AG09309 (cell line): ENCODE results near the gene CELF2.

Experiments
- DNase-seq: peaks from one replicate; pipeline ENCODE4 v3.0.0-alpha.2; 2010; ENCODE audit warnings: low read depth
- H3K4me3 ChIP-seq: 2 replicates; pipeline ENCODE4 v1.5.1; 2011; ENCODE audit warnings: mild to moderate bottlenecking, low read depth, low read length, moderate library complexity; ENCODE audit not compliant: control insufficient read depth
- TF ChIP-seq, protein P1 (sequence below): IDR thresholded peaks from 2 replicates; pipeline ENCODE4 v1.5.1; 2011; ENCODE audit warnings: mild to moderate bottlenecking, low read depth, low read length, inconsistent platforms; ENCODE audit not compliant: insufficient read depth, control insufficient read depth; ENCODE audit errors: missing control alignments

CELF2 gene

DNA sequence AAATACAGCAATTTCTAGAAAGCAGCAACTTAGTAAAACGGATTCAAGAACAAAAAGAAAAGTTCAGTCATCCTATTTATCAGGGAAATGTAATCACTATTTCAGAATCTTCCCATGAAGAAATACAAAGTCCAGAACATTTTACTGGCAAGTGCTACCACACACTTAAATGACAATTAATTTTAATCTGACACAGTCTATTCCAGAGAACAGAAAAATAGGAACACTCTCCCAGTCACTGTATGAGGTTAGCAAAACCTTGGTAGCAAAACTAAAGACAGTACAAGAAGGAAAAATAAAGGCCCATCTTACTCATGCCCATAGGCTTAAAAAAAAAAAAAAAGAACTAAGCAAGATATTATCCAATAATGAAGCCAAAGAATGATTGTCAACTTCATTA lies 295.8 kb downstream of the CELF2 start:
- no peak overlapping the region for H3K4me3 ChIP-seq
- DNase-seq = no peak
- TF ChIP-seq, protein P1, sequence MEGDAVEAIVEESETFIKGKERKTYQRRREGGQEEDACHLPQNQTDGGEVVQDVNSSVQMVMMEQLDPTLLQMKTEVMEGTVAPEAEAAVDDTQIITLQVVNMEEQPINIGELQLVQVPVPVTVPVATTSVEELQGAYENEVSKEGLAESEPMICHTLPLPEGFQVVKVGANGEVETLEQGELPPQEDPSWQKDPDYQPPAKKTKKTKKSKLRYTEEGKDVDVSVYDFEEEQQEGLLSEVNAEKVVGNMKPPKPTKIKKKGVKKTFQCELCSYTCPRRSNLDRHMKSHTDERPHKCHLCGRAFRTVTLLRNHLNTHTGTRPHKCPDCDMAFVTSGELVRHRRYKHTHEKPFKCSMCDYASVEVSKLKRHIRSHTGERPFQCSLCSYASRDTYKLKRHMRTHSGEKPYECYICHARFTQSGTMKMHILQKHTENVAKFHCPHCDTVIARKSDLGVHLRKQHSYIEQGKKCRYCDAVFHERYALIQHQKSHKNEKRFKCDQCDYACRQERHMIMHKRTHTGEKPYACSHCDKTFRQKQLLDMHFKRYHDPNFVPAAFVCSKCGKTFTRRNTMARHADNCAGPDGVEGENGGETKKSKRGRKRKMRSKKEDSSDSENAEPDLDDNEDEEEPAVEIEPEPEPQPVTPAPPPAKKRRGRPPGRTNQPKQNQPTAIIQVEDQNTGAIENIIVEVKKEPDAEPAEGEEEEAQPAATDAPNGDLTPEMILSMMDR = no peak

DNA sequence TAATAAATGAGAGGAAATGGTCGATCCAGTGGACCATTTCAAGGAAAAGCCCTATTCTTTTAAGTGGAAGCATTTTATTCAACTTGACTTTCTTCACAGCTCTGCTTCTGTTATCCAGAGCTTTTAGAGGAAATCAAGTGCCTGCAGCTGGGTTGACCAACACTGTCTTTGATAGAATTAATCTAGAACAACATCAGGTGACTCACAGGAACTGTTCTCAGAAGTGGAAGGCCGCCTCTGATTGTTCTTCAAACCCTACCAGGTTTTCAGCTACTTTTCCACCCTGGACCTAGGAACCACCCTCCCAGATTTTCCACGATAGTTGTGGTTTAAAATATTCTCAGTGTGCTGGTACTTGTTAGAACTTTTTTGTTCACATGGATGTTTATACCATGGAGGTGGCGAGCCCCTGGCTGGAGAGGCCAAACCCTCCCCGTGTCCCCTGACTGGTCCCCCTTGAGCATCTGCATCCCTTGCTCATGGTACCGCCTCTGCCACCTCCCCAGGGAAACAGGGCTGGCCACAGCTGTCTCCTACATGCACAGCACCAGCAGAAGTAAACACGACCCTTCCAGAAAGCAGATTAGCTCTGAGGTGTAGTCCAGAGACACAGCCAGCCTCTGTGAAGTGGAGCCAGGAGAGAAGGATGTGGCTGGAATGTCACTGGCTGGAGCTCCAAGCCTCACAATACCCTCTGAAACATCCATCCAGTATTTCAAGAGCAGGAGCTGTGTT lies 300.4 kb downstream of the CELF2 start:
- no peak overlapping the region for H3K4me3 ChIP-seq
- TF ChIP-seq, protein P1 = no peak
- no peak for DNase-seq

DNA sequence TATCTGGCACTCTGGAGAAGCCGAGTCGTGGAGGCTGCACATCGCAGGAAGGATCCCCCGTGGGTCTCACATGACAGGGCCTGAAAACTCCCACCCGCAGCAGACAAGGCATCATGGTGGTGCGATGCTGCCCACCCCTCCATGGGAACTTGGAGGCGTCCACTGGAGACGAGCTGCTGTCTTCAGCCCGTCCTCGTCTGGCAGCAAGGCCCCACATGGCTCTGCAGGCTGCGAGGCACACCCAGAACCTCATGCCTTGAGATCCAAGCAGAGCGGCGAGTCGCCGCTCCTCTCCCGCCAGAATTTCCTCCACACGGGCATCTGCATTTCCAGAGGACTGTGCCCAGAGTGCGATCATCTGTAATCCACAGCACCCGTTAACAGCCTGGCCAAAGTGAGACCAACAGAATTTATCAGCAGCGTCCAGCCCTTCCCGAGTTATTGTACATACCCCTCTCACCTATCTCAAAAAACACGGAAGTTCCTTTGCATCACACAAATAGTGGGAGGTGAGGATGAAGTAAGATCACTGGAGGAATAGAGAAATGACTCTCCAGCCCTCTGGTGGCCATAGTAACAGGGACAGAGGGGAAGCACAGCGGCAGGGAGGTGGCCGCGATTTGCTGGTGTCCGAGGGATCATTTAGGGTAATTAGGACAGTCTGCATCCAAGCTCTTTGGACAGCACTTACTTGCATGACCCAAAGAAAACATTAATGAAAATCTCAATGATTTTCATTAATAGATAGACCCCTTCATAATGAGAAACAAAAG lies 301.3 kb downstream of the CELF2 start:
- no peak for DNase-seq
- TF ChIP-seq, protein P1 = no peak
- no peak overlapping the region for H3K4me3 ChIP-seq

DNA sequence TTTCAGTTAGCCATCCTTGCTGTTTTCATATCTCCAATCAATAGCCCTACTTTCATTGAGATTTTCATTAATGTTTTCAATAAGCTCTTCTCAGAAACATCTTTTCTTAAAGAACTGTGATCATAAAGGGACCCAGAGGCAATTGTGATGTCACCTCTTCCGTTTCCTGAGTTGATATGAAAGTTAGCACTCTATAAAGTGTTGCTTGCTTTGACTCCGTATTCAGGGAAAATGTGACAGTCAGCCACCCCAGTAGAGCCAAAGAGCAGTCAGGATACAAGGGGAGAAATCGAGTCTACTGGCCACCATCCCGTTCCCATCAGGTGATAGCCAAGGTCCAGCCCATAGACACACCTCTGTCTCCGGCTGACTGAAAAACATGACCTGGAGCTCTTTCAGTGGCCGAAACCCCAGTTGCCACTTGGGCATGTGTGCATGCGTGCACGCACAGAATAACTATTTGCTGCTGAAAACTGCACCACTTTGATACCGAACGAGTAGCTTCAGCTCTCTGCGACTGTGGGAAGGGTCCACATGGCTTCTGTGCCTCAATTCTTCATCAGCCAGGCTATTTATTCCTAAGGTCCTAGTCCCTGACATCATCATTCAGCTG lies 302.4 kb downstream of the CELF2 start:
- DNase-seq = no peak
- no peak overlapping the region for H3K4me3 ChIP-seq
- TF ChIP-seq, protein P1 = no peak

DNA sequence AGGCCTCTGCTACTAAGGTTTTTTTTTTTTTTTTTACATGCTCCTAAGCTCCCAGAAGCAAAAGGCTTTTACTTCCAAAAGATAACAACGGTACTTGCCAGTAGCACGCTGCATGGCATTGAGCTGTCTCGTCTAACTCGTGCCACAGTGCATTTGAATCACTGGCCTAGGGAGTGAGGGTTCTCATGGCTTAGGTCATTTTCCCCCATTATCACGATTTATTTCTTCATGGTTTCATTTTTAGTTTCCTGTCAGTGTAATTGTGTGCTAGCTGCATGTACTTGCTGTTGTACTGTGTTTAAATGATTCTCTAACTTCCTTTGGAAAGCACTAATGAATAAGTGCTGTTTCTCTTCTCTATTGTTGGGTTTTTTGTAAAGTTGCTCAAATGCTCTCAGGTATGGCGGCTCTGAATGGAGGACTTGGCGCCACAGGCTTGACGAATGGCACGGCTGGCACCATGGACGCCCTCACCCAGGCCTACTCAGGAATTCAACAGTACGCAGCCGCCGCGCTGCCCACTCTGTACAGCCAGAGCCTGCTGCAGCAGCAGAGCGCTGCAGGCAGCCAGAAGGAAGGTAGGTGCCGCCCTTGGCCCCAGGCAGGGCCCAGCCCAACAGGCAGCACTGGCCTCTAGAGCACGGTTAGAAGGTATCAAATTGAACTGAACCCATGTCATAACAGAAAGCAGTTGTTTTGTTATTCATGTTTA lies 303.3 kb downstream of the CELF2 start:
- TF ChIP-seq, protein P1 = no peak
- no peak overlapping the region for H3K4me3 ChIP-seq
- DNase-seq = no peak

DNA sequence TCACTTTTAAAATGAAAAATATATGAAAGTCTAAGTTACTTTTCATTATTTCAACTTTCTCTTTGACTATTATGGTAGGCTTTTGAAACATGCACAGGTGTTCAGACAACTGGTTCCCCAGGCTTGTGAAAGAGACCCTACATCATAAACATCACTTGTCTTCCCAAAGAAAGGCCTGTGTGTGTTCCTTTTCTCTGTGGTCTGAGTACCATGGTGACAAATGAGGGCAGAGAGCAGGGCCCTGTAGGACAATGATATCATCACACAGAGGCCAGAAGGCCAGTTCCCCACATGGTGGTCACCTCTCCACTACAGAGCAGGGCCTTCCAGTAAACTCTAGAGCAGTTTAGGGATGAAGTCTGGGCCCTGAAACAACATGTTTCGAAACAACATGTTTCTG lies 305.0 kb downstream of the CELF2 start:
- TF ChIP-seq, protein P1 = no peak
- no peak for DNase-seq
- no peak overlapping the region for H3K4me3 ChIP-seq
